8988T (cell line): ENCODE results near the gene MIEN1.
"Not testable (repeated sequence)": the region's sequence is repeated elsewhere in the genome, so short reads cannot be mapped to it uniquely, and the experiment has no call there.

Experiments
- DNase-seq: peaks from one replicate; pipeline ENCODE4 v3.0.0; 2011

Gene MIEN1

GRCh38 chr17:39755554-39756379 is 25.4 kb upstream of the MIEN1 start:
- no peak for DNase-seq

- DNase-seq: no peak
These were observed 24.7 kb upstream of the MIEN1 start for GRCh38 chr17:39754958-39755553.

- peak; percentile 90 for DNase-seq
These were observed 24.0 kb upstream of the MIEN1 start for GRCh38 chr17:39754161-39754957.

- no peak for DNase-seq
These were observed 23.3 kb upstream of the MIEN1 start for GRCh38 chr17:39753514-39754160.

- DNase-seq: no peak
These were observed 22.0 kb upstream of the MIEN1 start for GRCh38 chr17:39752241-39752881.

- DNase-seq: no peak
These were observed 21.3 kb upstream of the MIEN1 start for GRCh38 chr17:39751637-39752036.

- DNase-seq: no peak
These were observed 20.7 kb upstream of the MIEN1 start for GRCh38 chr17:39751016-39751543.

- DNase-seq: no peak
These were observed 20.0 kb upstream of the MIEN1 start for GRCh38 chr17:39750131-39751015.

GRCh38 chr17:39748444-39749034 is 18.2 kb upstream of the MIEN1 start:
- DNase-seq: not testable (repeated sequence)

- DNase-seq: no peak
These were observed 17.4 kb upstream of the MIEN1 start for GRCh38 chr17:39747745-39748144.

- DNase-seq: no peak
These were observed 15.8 kb upstream of the MIEN1 start for GRCh38 chr17:39746145-39746461.

GRCh38 chr17:39745335-39746144 is 15.2 kb upstream of the MIEN1 start:
- no peak for DNase-seq

- DNase-seq: no peak
These were observed 14.5 kb upstream of the MIEN1 start for GRCh38 chr17:39744836-39745215.

GRCh38 chr17:39744075-39744835 is 13.9 kb upstream of the MIEN1 start:
- no peak for DNase-seq

- DNase-seq: no peak
These were observed 12.6 kb upstream of the MIEN1 start for GRCh38 chr17:39742856-39743436.

GRCh38 chr17:39742126-39742855 is 12.0 kb upstream of the MIEN1 start:
- DNase-seq: no peak

GRCh38 chr17:39740357-39741111 is 10.2 kb upstream of the MIEN1 start:
- no peak for DNase-seq
